Globus pallidus (tissue), 1 donor: ENCODE measurements around the gene MBD2.
"Not testable (repeated sequence)": the region's sequence is repeated elsewhere in the genome, so short reads cannot be mapped to it uniquely, and the experiment has no call there.

ENCODE experiments used
- DNase-seq: peaks from one replicate; pipeline ENCODE4 v3.0.0-alpha.2; 2015; ENCODE audit warnings: low spot score

MBD2 gene

GRCh38 chr18:54150226-54150625 lies 74.2 kb downstream of the MBD2 start:
- no peak for DNase-seq

- no peak for DNase-seq
Observed at GRCh38 chr18:54149078-54149697, 75.3 kb downstream of the MBD2 start.

- no peak for DNase-seq
Observed at GRCh38 chr18:54148678-54149077, 75.8 kb downstream of the MBD2 start.

GRCh38 chr18:54148151-54148550 lies 76.3 kb downstream of the MBD2 start:
- DNase-seq = no peak

GRCh38 chr18:54147439-54147838 lies 77.0 kb downstream of the MBD2 start:
- DNase-seq = no peak

- DNase-seq = no peak
Observed at GRCh38 chr18:54141041-54141608, 83.3 kb downstream of the MBD2 start.

GRCh38 chr18:54140641-54141040 lies 83.8 kb downstream of the MBD2 start:
- DNase-seq = no peak

GRCh38 chr18:54135216-54135615 lies 89.3 kb downstream of the MBD2 start:
- DNase-seq = no peak

- no peak for DNase-seq
Observed at GRCh38 chr18:54134053-54134452, 90.4 kb downstream of the MBD2 start.

- no peak for DNase-seq
Observed at GRCh38 chr18:54130631-54131030, 93.8 kb downstream of the MBD2 start.

GRCh38 chr18:54130177-54130576 lies 94.3 kb downstream of the MBD2 start:
- DNase-seq = no peak

GRCh38 chr18:54129448-54130067 lies 94.9 kb downstream of the MBD2 start:
- DNase-seq = no peak

GRCh38 chr18:54127759-54128378 lies 96.6 kb downstream of the MBD2 start:
- DNase-seq = peak; percentile 69

- no peak for DNase-seq
Observed at GRCh38 chr18:54125429-54125828, 99.0 kb downstream of the MBD2 start.

- DNase-seq = not testable (repeated sequence)
Observed at GRCh38 chr18:54123720-54124440, 100.6 kb downstream of the MBD2 start.

- peak; percentile 66 for DNase-seq
Observed at GRCh38 chr18:54119524-54120019, 104.9 kb downstream of the MBD2 start.

- DNase-seq = no peak
Observed at GRCh38 chr18:54117853-54118773, 106.4 kb downstream of the MBD2 start.

GRCh38 chr18:54116541-54117257 lies 107.8 kb downstream of the MBD2 start:
- no peak for DNase-seq

GRCh38 chr18:54112356-54112755 lies 112.1 kb downstream of the MBD2 start:
- no peak for DNase-seq

- DNase-seq = no peak
Observed at GRCh38 chr18:54109131-54109683, 115.3 kb downstream of the MBD2 start.
